Naive thymus-derived CD4-positive, alpha-beta T cell (primary cell): ENCODE results near the gene RNF5. TPM values are rescaled to one million over a fixed set of nuclear protein-coding genes. Genes with fewer than 3 reads are reported as not detected.

Experiments used
- ATAC-seq: fragments of 150-1000 bp; cut with Tn5 transposase; 2 replicates; pipeline ENCODE4 v1.10.0; 2021; ENCODE audit warnings: mild to moderate bottlenecking, moderate library complexity
- CTCF ChIA-PET: fragments of 350-600 bp; sonication (Branson Sonifier 250); formaldehyde crosslinking; loops from one replicate; lab custom pipeline; 2021; ENCODE audit warnings: antibody characterized with exemption; lab: Charles Lee
- POLR2A ChIA-PET: fragments of 350-600 bp; sonication (Branson Sonifier 250); formaldehyde crosslinking; loops from one replicate; lab custom pipeline; 2021; ENCODE audit warnings: antibody characterized with exemption, inconsistent platforms; lab: Charles Lee
- DNase-seq, 9 donors: peaks; one replicate each; pipeline versions ENCODE4 v3.0.0 to v3.0.0-alpha.2; 2020 to 2022; ENCODE audit warnings: mixed read lengths in 1 of 9
- H3K27ac ChIP-seq: one replicate; pipeline ENCODE4 v1.7.0; 2013; ENCODE audit warnings: mild to moderate bottlenecking, low read depth, low read length, moderate library complexity
- H3K27me3 ChIP-seq, 2 donors: one replicate each; pipeline ENCODE4 v1.7.0; 2013; ENCODE audit warnings: low read length in 2 of 2, mild to moderate bottlenecking in 2 of 2, moderate library complexity in 2 of 2; ENCODE audit not compliant: control insufficient read depth in 2 of 2, insufficient read depth in 2 of 2
- H3K36me3 ChIP-seq, 3 experiments: 1 replicate in 2 of 3; 2 replicates in 1 of 3; pipeline ENCODE4 v1.7.0; 2013; ENCODE audit warnings: low read length in 3 of 3, mild to moderate bottlenecking in 3 of 3, moderate library complexity in 1 of 3; ENCODE audit not compliant: insufficient read depth in 3 of 3, control insufficient read depth in 2 of 3
- H3K4me1 ChIP-seq, 2 donors: one replicate each; pipeline ENCODE4 v1.7.0; 2013; ENCODE audit warnings: low read length in 2 of 2, mild to moderate bottlenecking in 2 of 2, moderate library complexity in 1 of 2; ENCODE audit not compliant: control insufficient read depth in 2 of 2, insufficient read depth in 2 of 2
- H3K4me3 ChIP-seq: 2 replicates; pipeline ENCODE4 v1.7.0; 2013; ENCODE audit warnings: mild to moderate bottlenecking, low read length
- H3K9me3 ChIP-seq, 3 experiments: 1 replicate in 2 of 3; 2 replicates in 1 of 3; pipeline ENCODE4 v1.7.0; 2013; ENCODE audit warnings: low read length in 3 of 3; ENCODE audit not compliant: control insufficient read depth in 2 of 3
- H3K27ac Mint-ChIP-seq, 9 donors: one replicate each; pipeline ENCODE4 v1.8.0; 2020 to 2022; ENCODE audit warnings: mixed read lengths in 9 of 9, mild to moderate bottlenecking in 8 of 9, moderate library complexity in 5 of 9, inconsistent platforms in 2 of 9
- H3K27me3 Mint-ChIP-seq, 5 donors: one replicate each; pipeline ENCODE4 v1.8.0; 2021 to 2022; ENCODE audit warnings: mixed read lengths in 5 of 5, mild to moderate bottlenecking in 1 of 5
- H3K36me3 Mint-ChIP-seq, 5 donors: one replicate each; pipeline ENCODE4 v1.8.0; 2020 to 2022; ENCODE audit warnings: mixed read lengths in 5 of 5, mild to moderate bottlenecking in 3 of 5, inconsistent platforms in 1 of 5
- H3K4me1 Mint-ChIP-seq, 7 donors: one replicate each; pipeline ENCODE4 v1.8.0; 2020 to 2022; ENCODE audit warnings: mixed read lengths in 7 of 7, mild to moderate bottlenecking in 3 of 7, inconsistent platforms in 1 of 7
- H3K4me3 Mint-ChIP-seq, 10 donors: one replicate each; pipeline ENCODE4 v1.8.0; 2020 to 2022; ENCODE audit warnings: mild to moderate bottlenecking in 10 of 10, mixed read lengths in 10 of 10, moderate library complexity in 6 of 10, inconsistent platforms in 2 of 10
- H3K9me3 Mint-ChIP-seq, 11 donors: one replicate each; pipeline ENCODE4 v1.8.0; 2020 to 2022; ENCODE audit warnings: mixed read lengths in 11 of 11, mild to moderate bottlenecking in 4 of 11, inconsistent platforms in 1 of 11, moderate library complexity in 1 of 11
- intact Hi-C, 2 donors: fragments of 100-400 bp; cut with micrococcal nuclease; formaldehyde crosslinking; loops; one replicate each; pipeline ENCODE4 v1.15.1; 2023
- polyA plus RNA-seq, 2 donors: library from polyadenylated mRNA; unstranded; fragments of 300-500 nt; fragmentation: Illumina TruSeq; gene quantifications; one replicate each; pipeline ENCODE4 v1.2.3, GENCODE V29; 2021
- total RNA-seq, 6 experiments: library from RNA in 5 of 6; stranded (reverse) in 5 of 6; gene quantifications; 1 replicate in 5 of 6; 2 replicates in 1 of 6; pipeline ENCODE4 v1.2.3 and lab custom pipeline; 2021 to 2026

Gene RNF5
- total and polyA plus RNA-seq, 7 experiments from 2014 or later = 17.0 to 111 (median 45.3) TPM

GRCh38 chr6:32213649-32214048 lies 35.4 kb downstream of the RNF5 start:
- no peak overlapping the region for H3K4me3 Mint-ChIP-seq
- DNase-seq (no peak), ATAC-seq (no peak)
- no peaks in the 10 kb centered on the region for H3K27me3 ChIP-seq
- no peaks in the 10 kb centered on the region for H3K36me3 ChIP-seq
- no peaks in the 10 kb centered on the region for H3K36me3 Mint-ChIP-seq
- intact Hi-C loops = no loop called here
- H3K27ac ChIP-seq = no peak overlapping the region
- no peak overlapping the region for H3K4me3 ChIP-seq
- CTCF ChIA-PET = no interaction called here
- POLR2A ChIA-PET = interaction anchor here (1.0 kb wide), 1 partner anchor 18 kb away, joined by 3 read pairs; no protein-coding TSS in a partner anchor
- H3K9me3 Mint-ChIP-seq = no peaks in the 10 kb centered on the region
- H3K9me3 ChIP-seq = no peaks in the 10 kb centered on the region
- peak overlapping the region in 2 of 9 donors; percentile 3 to 65 for H3K27ac Mint-ChIP-seq
- peaks cover 0 to 6% (median 0%) of the 10 kb centered on the region in 7 donors for H3K4me1 Mint-ChIP-seq
- H3K4me1 ChIP-seq = no peaks in the 10 kb centered on the region
- peaks cover 0 to 8% (median 3%) of the 10 kb centered on the region in 5 donors for H3K27me3 Mint-ChIP-seq

GRCh38 chr6:32214126-32214525 lies 35.9 kb downstream of the RNF5 start:
- H3K4me1 Mint-ChIP-seq = peaks cover 0 to 6% (median 0%) of the 10 kb centered on the region in 7 donors
- POLR2A ChIA-PET = interaction anchor here (1.0 kb wide), 1 partner anchor 19 kb away, joined by 3 read pairs; no protein-coding TSS in a partner anchor
- CTCF ChIA-PET = interaction anchor here (0.7 kb wide), 1 partner anchor 185 kb away, joined by 4 read pairs; no protein-coding TSS in a partner anchor
- intact Hi-C loops = no loop called here
- H3K27ac ChIP-seq = no peak overlapping the region
- no peaks in the 10 kb centered on the region for H3K9me3 ChIP-seq
- peak overlapping the region in 2 of 9 donors; percentile 3 to 61 for H3K27ac Mint-ChIP-seq
- no peaks in the 10 kb centered on the region for H3K36me3 ChIP-seq
- DNase-seq (no peak), ATAC-seq (no peak)
- peaks cover 0 to 9% (median 3%) of the 10 kb centered on the region in 5 donors for H3K27me3 Mint-ChIP-seq
- H3K4me1 ChIP-seq = no peaks in the 10 kb centered on the region
- no peak overlapping the region for H3K4me3 Mint-ChIP-seq
- H3K27me3 ChIP-seq = no peaks in the 10 kb centered on the region
- H3K9me3 Mint-ChIP-seq = no peaks in the 10 kb centered on the region
- H3K4me3 ChIP-seq = no peak overlapping the region
- H3K36me3 Mint-ChIP-seq = no peaks in the 10 kb centered on the region

- Histone ChIP-seq H3K9me3 (no peaks in the 10 kb centered on the region), H3K27me3 (no peaks in the 10 kb centered on the region), H3K4me3 (no peak overlapping the region), H3K4me1 (no peaks in the 10 kb centered on the region), H3K27ac (no peak overlapping the region), H3K36me3 (no peaks in the 10 kb centered on the region)
- POLR2A ChIA-PET = no interaction called here
- ATAC-seq = no peak
- intact Hi-C loops = no loop called here
- no peak for DNase-seq
- H3K27ac Mint-ChIP-seq = peak overlapping the region in 1 of 9 donors; percentile 46
- no peaks in the 10 kb centered on the region for H3K9me3 Mint-ChIP-seq
- no peak overlapping the region for H3K4me3 Mint-ChIP-seq
- H3K36me3 Mint-ChIP-seq = no peaks in the 10 kb centered on the region
- H3K27me3 Mint-ChIP-seq = peaks cover 0 to 8% (median 3%) of the 10 kb centered on the region in 5 donors
- CTCF ChIA-PET = interaction anchor here (0.6 kb wide), 1 partner anchor 1516 kb away, joined by 3 read pairs; no protein-coding TSS in a partner anchor
- H3K4me1 Mint-ChIP-seq = peaks cover 0 to 6% (median 0%) of the 10 kb centered on the region in 7 donors
Measured at GRCh38 chr6:32215617-32216016, 37.4 kb downstream of the RNF5 start.

DNA sequence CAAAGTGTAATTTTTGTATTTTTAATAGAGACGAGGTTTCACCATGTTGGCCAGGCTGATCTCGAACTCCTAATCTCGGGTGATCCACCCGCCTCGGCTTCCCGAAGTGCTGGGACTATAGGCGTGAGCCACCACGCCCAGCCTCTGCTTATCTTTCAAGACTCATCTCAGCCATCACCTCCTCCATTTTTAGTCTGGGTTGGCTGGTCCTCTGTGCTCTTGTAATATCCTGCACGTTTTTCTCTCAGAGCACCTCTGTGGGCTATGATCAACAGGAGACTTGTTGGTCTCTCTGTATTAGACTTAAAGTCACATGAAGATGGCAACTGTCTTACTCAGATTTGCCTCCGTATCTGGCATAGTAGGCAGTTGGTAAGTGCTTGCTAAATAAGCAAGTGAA lies 38.1 kb downstream of the RNF5 start:
- POLR2A ChIA-PET = no interaction called here
- DNase-seq (no peak), ATAC-seq (no peak)

DNA sequence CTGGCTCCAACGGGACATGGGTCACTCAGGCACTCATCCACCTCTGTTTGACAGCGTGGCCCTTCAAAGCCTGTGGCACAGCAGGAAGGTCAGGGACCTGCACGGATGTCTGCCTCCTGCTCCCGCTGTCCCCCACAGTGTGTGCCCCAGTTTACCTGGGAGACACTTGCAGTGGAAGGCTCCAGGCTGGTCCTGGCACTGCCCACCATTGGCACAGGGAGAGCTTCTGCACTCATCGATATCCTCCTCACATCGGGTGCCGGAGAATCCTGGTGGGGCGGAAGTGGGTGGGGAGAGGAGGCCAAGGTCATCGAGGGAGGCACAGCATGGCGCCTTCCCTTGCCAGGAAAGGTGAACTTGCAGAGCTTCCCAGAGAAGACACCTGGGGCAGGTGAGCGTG lies 38.8 kb downstream of the RNF5 start:
- Histone ChIP-seq H3K27ac (no peak overlapping the region), H3K4me3 (no peak overlapping the region), H3K27me3 (no peaks in the 10 kb centered on the region), H3K36me3 (no peaks in the 10 kb centered on the region), H3K4me1 (peaks cover 0 to 7% of the 10 kb centered on the region in 2 donors), H3K9me3 (no peaks in the 10 kb centered on the region)
- H3K36me3 Mint-ChIP-seq = no peaks in the 10 kb centered on the region
- no peak overlapping the region for H3K27ac Mint-ChIP-seq
- ChIA-PET POLR2A (no interaction called here), CTCF (no interaction called here)
- intact Hi-C loops = no loop called here
- H3K4me3 Mint-ChIP-seq = no peak overlapping the region
- no peak for DNase-seq
- peaks cover 0 to 8% (median 3%) of the 10 kb centered on the region in 5 donors for H3K27me3 Mint-ChIP-seq
- ATAC-seq = no peak
- no peaks in the 10 kb centered on the region for H3K9me3 Mint-ChIP-seq
- H3K4me1 Mint-ChIP-seq = peaks cover 0 to 7% (median 1%) of the 10 kb centered on the region in 7 donors

More for the DNA sequence above, 38.1 kb downstream of the RNF5 start:
- H3K9me3 ChIP-seq = no peaks in the 10 kb centered on the region
- H3K4me3 ChIP-seq = no peak overlapping the region
- no peaks in the 10 kb centered on the region for H3K27me3 ChIP-seq
- Mint-ChIP-seq H3K4me3 (no peak overlapping the region), H3K27me3 (peaks cover 0 to 8% (median 3%) of the 10 kb centered on the region in 5 donors), H3K27ac (no peak overlapping the region), H3K36me3 (no peaks in the 10 kb centered on the region), H3K4me1 (peaks cover 0 to 6% (median 0%) of the 10 kb centered on the region in 7 donors), H3K9me3 (no peaks in the 10 kb centered on the region)
- peaks cover 0 to under 1% of the 10 kb centered on the region in 2 donors for H3K4me1 ChIP-seq
- CTCF ChIA-PET = no interaction called here
- no peak overlapping the region for H3K27ac ChIP-seq
- H3K36me3 ChIP-seq = no peaks in the 10 kb centered on the region
- intact Hi-C loops = no loop called here

GRCh38 chr6:32218167-32218566 lies 40.0 kb downstream of the RNF5 start:
- CTCF ChIA-PET = no interaction called here
- no peaks in the 10 kb centered on the region for H3K9me3 Mint-ChIP-seq
- intact Hi-C loops = no loop called here

GRCh38 chr6:32220021-32220420 lies 41.8 kb downstream of the RNF5 start:
- POLR2A ChIA-PET = no interaction called here

More at GRCh38 chr6:32218167-32218566, 40.0 kb downstream of the RNF5 start:
- H3K27ac ChIP-seq = no peak overlapping the region
- H3K4me1 ChIP-seq = peaks cover 0 to 17% of the 10 kb centered on the region in 2 donors
- no peak overlapping the region for H3K27ac Mint-ChIP-seq
- H3K36me3 ChIP-seq = no peaks in the 10 kb centered on the region
- DNase-seq = no peak
- H3K4me3 Mint-ChIP-seq = no peak overlapping the region
- H3K4me1 Mint-ChIP-seq = peaks cover 5 to 19% (median 13%) of the 10 kb centered on the region in 7 donors
- ATAC-seq = no peak
- no peak overlapping the region for H3K4me3 ChIP-seq
- H3K9me3 ChIP-seq = no peaks in the 10 kb centered on the region
- POLR2A ChIA-PET = interaction anchor here (0.7 kb wide), 1 partner anchor 630 kb away, joined by 3 read pairs; no protein-coding TSS in a partner anchor
- H3K36me3 Mint-ChIP-seq = no peaks in the 10 kb centered on the region
- H3K27me3 ChIP-seq = no peaks in the 10 kb centered on the region
- peaks cover 0 to 8% (median 3%) of the 10 kb centered on the region in 5 donors for H3K27me3 Mint-ChIP-seq

More at GRCh38 chr6:32220021-32220420, 41.8 kb downstream of the RNF5 start:
- Histone ChIP-seq H3K9me3 (no peaks in the 10 kb centered on the region), H3K4me1 (peaks cover 0 to 17% of the 10 kb centered on the region in 2 donors), H3K27ac (no peak overlapping the region), H3K36me3 (no peaks in the 10 kb centered on the region), H3K27me3 (no peaks in the 10 kb centered on the region), H3K4me3 (no peak overlapping the region)
- CTCF ChIA-PET = no interaction called here
- H3K4me1 Mint-ChIP-seq = peaks cover 5 to 28% (median 20%) of the 10 kb centered on the region in 7 donors
- ATAC-seq (no peak), DNase-seq (no peak)
- no peak overlapping the region for H3K27ac Mint-ChIP-seq
- H3K9me3 Mint-ChIP-seq = no peaks in the 10 kb centered on the region
- H3K4me3 Mint-ChIP-seq = no peak overlapping the region
- intact Hi-C loops = no loop called here
- H3K36me3 Mint-ChIP-seq = no peaks in the 10 kb centered on the region
- peaks cover 0 to 8% (median 3%) of the 10 kb centered on the region in 5 donors for H3K27me3 Mint-ChIP-seq
